Stimulated activated CD8-positive, alpha-beta memory T cell treated with anti-CD3 and anti-CD28 coated beads, Interleukin-15, amount 100 ng/mL, for 1 hour (primary cell): ENCODE data around the gene DENND1A.

Experiments
- DNase-seq: peaks from one replicate; pipeline ENCODE4 v3.0.0-alpha.2; 2020; ENCODE audit warnings: low read depth

Gene DENND1A

DNA sequence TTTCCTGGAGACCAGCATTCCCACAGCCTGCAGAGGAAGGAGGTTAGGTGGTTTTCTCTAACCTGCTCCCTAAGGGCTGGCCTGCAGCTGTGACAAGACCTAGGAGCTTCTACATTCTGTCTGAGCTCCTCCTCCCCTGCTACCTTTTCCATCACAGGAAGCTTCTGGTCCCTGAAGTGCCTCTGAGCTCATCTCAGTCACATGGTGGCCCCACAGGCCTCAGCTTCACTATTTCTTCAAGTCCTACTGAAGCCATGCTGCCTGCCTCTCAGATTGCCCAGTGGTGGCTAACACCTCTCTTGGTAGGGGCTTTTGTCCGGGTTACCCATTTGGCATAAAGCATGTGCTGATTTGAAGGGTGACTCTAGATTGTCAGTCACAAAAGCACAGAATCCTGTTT is 314.5 kb downstream of the DENND1A start:
- DNase-seq = no peak

DNA sequence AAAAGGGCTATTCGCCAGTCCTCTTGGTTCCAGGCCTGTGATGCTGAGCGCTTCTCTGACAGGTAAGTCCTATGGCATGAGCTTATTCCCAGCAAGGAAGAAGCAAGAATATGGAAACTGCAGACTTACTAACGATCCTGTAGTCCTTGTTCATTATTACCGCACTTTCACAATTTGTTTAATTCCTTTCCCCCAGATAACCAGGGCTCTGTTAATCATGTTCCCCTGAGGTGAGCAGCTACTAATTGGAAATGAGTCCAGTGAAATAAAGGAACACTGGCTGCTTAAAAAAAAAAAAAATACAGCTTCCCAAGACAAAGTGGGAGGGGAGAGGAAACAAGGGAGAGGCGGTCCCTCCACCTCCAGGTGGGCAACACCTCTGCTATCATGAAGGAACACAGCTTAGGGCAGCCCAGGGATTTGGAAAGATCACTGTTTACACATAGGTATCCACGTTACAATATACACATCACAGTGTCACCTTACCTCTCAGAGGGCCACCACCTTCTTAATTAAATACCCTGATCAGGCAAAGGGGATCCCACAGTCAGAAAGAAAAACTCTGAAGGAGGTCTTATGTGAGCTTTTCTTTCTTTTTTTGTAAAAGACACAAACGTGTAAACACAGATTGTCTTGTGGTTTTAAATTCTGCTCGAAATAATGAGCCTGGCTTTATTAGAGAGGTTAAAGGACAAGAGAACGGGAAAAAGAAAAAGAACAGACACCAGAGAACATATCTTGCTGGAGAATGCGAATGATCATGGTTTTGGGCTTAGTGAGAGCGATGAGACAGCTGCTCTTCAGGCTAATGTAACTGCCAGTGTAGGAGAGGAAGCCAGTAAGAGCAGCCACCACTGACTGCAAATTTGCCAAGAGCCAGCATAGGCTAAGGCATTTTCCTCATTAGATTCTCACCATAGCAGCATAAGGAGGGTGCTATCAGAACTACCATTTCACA is 315.3 kb downstream of the DENND1A start:
- DNase-seq = no peak

DNA sequence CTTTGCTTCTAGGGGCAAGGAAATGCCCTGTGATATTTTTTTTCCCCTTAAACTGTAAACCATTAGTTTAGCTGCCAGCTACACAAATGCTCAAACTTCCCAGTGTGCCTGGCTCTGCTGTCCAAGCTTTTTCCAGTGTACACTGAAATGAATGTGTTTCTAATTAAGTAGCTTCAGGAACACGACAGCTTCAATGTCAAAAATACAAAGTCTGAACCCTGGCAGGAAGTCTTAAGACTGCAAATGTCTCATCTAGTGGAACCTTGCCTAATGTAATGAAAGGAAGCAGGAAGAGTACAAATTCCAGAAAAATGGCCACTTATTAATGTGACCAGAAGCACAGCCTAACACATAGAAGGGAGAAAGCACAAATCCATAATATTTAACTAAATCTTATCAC is 318.7 kb downstream of the DENND1A start:
- DNase-seq = no peak

DNA sequence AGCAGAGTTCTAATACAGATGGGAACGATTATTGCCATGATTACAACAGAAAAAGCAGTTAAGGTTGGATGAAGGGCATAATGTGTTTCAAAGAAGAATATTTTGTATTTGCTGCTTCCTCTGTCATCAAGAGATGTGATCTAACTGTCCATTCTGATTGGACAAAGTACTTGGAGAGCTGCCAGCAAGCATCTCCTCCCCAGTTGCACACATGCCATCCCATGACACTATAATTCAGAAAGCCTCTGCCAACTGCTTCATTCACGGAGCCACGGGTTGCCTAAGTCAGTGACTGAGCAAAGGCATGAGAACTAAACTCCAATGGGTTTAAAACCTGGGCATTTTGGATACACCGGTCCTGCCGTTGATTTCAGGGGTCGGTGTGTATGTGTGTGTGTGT is 320.1 kb downstream of the DENND1A start:
- no peak for DNase-seq

DNA sequence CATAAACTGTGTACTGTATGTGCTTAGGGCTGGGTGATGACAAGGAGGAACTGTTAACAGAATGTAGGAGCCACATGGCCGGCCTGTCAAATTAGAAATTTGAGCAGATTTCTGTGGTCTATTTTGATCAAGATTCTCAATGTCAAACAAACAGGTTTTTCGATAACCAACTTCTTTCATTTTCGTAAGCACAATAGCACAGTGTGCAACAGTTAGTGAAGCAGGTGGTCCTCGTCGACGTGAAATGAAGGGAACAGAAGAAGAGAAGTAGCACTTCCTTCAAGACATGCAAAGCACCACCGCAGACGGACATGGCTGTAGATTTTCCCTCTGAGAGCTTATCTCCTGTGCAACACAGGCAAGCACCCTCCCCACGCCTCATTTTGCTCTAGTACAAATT is 321.8 kb downstream of the DENND1A start:
- no peak for DNase-seq

DNA sequence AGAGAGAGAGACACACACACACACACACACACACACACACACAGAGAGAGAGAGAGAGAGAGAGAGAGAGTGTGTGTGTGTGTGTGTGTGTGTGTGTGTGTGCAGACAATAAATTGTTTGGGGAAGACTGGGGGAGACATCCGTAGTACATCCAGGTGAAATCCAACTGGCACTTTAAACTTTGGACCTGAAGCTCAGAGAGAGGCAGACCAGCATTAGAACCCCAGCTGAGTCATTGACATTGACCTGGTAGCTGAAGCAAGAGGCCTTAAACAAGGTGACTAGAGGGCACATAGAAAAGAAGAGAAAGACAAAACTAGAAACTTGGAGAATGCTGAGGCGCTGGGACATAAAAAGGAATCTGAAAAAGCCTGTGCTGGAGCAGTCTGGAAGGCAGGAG is 322.4 kb downstream of the DENND1A start:
- DNase-seq = no peak

DNA sequence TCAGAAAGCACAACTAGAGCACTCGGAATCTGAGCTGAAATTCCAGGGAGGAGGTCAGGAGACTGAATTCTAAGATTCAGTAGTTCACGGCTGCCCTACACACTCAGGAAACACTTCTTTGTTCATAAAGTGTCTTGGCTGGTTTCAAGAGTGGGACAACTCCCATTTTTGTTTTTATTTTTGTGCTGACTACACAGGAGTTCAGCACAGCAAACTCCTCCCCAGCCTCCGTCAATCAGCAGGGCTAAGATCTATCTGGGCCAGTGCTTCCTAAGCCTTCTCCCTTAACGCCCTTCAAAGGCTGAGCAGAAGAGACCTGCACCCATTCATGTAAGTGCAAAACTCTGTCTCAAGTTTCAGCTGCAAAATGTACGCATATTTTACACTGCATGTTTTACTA is 323.8 kb downstream of the DENND1A start:
- DNase-seq = no peak

DNA sequence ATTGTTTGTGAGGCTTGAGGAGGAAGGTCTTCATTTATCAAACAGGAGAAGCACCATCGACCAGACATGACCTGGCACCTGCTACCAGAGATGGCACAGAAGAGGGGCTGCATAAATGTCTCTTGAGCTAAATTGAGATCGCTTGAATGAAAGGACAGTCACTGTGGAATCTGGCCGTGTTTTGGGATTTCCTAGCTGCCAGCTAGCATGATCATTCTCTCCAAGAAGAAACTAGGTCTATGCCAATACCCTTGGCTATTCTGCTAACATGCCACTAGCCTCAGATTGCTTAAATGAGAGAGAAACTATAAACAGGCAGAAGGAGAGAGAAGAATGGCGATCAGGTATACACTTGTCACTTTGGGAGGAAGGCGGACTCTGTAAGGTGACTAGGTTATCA is 324.6 kb downstream of the DENND1A start:
- no peak for DNase-seq

DNA sequence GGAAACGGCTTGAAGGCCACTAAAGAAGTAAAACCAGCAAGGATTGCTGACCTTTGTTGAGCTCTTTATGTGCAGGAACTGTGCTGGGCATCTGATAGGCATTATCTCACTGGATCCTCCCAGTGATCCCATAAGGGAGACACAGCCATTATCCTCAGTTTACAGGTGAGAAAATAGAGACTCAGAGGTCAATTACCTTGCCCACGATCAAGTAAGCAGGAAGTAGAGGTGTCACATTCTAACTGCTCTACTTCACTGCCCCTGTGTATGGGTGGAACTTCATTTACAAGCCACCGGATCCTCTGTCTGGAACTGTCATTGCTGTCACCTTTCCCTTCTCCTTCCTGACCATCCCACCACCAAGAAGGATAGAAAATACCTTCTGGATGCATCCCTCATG is 325.1 kb downstream of the DENND1A start:
- DNase-seq = no peak

DNA sequence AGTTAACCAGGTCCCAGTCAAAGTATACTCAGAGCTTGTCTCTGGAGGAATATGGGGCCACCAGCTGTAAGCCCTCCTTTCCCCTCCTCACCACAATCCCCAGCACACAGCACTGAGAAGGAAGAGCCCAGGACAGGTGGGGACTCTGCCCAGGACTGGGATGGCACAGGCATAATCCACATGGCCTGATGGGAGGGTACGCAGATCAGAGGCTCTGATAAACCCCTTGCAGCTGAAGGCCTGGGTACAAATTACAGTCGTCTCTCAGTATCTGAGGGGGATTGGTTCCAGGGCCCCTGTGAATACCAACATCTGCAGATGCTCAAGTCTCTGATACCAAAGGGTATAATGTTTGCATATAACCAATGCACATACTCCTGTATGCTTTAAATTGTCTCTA is 328.1 kb downstream of the DENND1A start:
- no peak for DNase-seq

DNA sequence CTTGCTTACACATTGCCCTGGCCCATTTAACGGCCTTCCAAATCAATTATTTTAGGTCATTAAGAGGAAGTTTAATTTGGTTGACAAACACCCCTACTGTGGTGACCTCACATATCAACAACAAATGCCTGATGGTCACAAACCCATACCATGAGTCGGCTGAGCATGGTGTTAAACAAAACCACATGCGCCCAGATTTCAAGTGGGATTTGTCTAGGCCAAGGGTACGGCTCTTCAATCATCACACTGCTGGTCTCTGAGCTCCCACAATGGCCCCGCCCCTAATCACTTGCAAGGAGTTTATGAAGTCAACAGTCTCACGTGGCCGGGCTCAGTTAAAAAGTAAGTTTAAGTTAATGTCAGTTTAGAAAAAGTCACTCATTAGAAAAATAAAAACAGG is 330.1 kb downstream of the DENND1A start:
- DNase-seq = no peak

DNA sequence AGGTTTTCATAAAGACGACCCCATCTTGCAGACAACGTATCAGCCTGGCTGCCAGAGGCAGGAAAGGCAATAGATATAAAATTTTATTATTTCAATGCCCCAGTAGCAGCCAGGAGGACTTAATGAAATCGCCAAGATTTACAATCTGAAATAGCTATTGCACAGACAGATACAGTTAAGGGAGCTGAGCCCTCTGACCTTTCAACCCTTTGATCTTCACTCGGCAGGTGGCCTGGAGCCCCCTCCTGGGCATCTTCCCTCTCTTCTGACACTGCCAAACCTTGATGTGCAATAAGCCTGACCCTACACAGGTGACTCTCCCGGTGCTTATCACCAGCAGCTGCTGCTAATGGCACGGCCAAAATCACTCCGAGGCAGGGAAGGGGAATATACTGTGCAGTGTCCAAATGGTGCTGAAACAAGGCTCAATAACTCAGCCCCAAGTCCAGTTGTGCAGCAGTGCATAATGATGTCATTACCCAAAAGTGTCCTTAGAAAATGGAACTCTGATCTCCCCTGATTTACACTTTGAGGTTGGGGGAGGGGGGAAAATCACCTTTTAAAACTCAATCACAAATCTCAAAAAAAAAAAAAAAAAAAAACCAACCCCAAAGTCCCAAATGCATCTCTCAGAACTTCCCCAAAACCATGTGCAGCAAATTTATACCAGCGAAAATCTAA is 331.9 kb downstream of the DENND1A start:
- no peak for DNase-seq

DNA sequence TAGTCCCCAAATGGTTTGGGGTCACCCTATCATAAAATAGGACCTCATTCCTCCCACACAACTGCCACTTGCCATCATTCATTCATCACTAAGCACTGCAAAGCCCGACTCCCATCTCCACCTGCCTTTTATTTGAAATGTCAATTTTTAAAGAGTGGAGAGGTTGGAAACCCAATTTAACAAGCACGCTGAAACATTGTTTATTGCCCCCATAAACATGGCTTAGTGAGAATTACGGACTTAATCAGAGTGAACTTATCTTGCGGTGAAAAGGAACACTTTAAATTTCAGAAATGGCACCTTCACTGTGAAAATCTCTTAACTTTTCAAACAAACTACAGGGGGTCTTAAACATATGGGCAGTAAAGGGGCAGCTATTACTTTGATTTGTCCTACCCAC is 332.9 kb downstream of the DENND1A start:
- no peak for DNase-seq

DNA sequence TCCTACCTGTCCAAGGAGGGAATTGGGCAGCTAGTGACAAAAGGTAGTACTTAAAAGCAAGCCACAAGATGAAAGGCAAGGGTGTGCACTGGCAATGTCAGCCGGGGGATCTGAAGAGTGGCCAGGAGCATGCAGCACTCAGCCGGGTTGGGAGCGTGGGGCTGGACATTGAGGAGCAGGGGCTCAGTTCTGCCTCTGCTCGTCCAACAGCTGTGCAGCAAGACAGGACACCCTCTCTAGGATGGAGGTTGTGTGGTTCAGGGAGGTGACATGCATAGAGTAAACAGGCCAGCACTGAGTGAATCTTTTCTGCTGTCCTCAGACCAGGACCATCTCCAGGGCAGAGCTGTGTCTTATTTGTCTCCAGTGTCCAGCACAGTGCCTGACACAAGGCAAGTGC is 338.6 kb downstream of the DENND1A start:
- no peak for DNase-seq

DNA sequence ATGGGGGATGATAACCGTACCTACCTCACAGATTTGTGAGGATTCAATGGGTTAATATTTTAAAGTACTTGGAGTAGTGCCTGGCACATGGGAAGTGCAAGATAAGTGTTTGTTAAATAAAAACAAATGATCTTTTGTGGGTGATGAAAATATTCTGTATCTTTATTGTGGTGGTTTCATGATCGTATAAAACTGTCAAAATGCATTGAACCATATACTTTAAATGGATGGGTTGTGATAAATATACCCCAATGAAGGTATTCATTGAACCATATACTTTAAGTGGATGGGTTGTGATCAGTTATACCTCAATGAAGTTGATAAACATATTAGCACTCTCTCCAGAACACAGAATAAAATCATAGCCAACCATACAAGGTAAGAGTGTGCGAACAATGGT is 339.4 kb downstream of the DENND1A start:
- no peak for DNase-seq

DNA sequence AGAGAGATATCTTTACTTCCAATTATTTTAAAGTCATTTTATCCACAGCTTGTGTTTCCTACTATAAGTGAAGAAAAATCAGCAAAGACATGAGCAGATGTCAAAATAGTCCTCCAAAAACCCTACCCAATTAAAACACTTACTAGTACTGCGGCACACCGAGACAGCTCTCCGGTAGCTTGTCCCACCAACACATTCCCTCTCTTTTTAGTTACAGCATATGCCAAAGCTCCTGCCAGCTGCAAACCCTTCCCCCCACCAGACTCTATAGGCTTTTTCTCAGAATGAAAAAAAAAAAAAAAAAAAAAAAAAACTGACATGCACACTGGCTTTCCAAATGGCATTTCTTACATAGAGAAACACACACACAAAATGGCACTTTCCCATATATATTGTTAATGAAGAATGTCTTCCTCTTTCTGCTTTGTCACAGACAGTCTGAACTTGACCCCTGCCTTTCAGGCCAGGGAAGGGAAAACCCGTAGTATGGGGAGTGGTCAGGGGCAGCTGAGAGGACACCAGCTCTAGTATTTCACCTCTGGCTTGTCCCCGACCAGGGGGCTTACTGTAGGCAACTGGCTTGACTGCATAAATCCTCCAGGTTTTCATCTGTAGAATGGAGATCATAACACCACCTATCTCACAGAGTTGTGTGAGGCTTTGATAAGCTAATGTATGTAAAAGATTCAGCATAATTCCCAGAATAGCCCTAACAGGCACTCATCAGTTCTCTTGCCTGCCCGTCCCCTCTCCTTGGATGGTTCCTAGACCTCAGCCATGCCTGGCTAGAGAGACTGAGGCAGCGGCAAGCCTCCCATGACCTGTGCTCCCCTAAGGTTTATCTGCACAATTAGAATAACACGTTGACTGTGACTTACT is 340.3 kb downstream of the DENND1A start:
- DNase-seq = no peak

DNA sequence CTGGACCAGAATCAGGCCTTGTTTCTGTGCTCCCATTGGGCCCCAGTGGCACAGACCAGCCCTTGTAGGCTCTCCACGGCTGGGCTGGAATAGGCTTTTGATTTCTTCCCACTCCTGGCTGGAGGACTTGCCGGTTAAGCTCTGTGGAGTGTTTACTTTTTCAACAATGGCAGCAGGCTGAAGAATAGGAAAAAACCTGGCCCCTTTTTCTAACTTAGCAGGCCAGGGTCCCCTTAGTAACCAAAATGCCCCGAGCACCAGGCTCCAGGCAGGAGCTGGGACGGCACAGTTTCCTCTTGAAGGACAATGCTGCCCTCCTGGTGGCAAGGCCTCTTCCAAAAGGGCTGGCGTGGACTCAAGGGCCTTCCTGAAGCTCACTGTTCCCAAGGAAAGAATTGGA is 343.7 kb downstream of the DENND1A start:
- no peak for DNase-seq

DNA sequence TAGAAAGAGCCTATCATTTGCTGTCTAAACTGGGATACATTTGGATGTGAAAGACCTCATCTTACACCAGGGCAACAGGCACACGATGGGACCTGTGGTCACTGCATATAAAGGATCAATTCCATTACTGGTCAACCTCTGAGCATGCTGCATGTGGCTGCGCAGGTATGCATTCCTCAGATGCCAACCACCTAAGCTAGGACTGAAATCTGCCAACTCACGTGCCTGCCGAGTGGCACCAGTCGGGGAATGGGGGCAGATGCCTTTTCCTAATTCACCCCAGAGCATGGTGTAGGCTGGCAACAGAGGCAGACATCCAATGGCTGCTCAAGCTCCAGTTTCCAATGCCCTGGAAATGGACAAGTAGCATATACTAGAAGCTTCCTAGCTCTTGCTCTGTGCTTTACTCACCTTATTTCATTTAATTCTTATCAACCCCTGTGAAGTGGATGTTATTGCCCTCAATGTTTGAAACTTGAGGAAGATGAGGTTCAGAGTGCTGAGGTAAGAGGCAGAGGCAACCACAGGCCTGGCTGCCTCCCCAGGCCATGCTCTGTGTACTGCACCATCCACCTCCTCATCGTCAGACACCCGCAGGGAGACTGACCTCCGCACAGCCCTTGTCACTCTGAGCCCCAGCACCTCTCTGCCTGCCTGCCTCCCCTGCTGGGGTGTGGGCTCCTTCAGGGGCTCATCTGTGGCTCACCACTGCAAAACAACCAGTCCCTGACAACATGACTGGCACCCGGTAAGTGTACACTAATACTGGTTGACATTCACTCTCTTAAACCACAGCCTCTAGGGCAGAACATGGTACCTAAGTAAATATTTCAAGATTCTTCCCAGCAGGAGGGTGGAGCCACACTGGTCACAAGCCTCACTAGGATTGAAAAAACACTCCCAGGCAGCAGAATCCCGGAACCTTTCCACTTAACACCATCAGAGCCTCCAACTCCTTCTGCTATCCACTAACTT is 345.4 kb downstream of the DENND1A start:
- no peak for DNase-seq

DNA sequence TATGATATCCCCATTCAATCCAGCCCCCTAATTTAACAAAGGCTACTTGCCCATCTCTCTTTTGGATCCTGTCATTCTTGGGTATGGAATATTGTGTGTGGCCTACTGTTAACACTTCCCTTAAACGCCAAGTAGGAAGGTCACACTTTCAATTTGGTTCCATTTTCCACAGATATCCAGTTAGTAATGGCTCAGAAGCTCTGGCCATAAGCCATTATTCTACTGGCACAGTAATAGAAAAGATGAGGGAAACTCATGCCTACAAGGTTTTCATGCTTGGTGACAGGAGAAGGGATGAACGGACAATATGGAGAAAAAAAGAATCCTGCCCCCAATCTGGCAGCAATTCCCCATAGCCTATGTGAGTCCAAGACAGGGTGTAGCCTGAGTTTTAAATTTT is 346.3 kb downstream of the DENND1A start:
- no peak for DNase-seq

DNA sequence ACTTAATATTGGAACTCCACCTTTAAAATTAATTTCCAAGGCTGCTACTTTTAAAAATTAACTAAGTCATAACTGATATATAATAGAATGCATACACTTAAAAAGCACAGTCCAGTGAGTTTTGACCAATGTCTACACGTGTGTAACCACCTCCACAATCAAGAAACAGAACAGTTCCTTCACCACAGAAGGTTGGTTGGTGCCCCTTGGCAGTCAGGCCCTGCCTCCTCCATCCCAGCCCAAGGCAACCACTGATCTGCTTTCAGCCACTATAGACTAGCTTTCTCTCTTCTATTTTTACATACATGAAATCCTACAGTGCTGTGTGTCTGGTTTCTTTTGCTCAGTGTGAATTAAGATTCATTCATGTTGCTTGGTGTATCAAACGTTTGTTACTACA is 358.7 kb downstream of the DENND1A start:
- no peak for DNase-seq
